Renal cortical epithelial cell (primary cell): ENCODE data around the gene VGLL4. TPM values are rescaled to one million over a fixed set of nuclear protein-coding genes. Genes with fewer than 3 reads are reported as not detected.
"Not testable (repeated sequence)": the region's sequence is repeated elsewhere in the genome, so short reads cannot be mapped to it uniquely, and the experiment has no call there.

ENCODE experiments used
- DNase-seq: peaks from one replicate; pipeline ENCODE4 v3.0.0-alpha.2; 2011; ENCODE audit warnings: low read depth
- total RNA-seq: library from RNA; depleted of rRNA; stranded (reverse); fragments of >200 nt; gene quantifications from 2 replicates; pipeline ENCODE4 v1.2.3, GENCODE V29; 2014

Gene VGLL4
- total RNA-seq, 1 donor from 2014 or later: 67.7 TPM

GRCh38 chr3:11534011-11534792 is 109.5 kb downstream of the VGLL4 start:
- no peak for DNase-seq

- peak; percentile 29 for DNase-seq
Observed at GRCh38 chr3:11532931-11533391, 110.8 kb downstream of the VGLL4 start.

- DNase-seq: no peak
Observed at GRCh38 chr3:11530153-11530721, 113.5 kb downstream of the VGLL4 start.

- no peak for DNase-seq
Observed at GRCh38 chr3:11529281-11529680, 114.4 kb downstream of the VGLL4 start.

GRCh38 chr3:11526121-11526520 is 117.6 kb downstream of the VGLL4 start:
- DNase-seq: not testable (repeated sequence)

- DNase-seq: no peak
Observed at GRCh38 chr3:11523572-11524101, 120.1 kb downstream of the VGLL4 start.

GRCh38 chr3:11522953-11523571 is 120.7 kb downstream of the VGLL4 start:
- no peak for DNase-seq

- DNase-seq: no peak
Observed at GRCh38 chr3:11522398-11522715, 121.4 kb downstream of the VGLL4 start.

- no peak for DNase-seq
Observed at GRCh38 chr3:11521167-11521566, 122.5 kb downstream of the VGLL4 start.

GRCh38 chr3:11517601-11518000 is 126.1 kb downstream of the VGLL4 start:
- DNase-seq: no peak

GRCh38 chr3:11514191-11514821 is 129.4 kb downstream of the VGLL4 start:
- peak; percentile 75 for DNase-seq

- DNase-seq: no peak
Observed at GRCh38 chr3:11513817-11514135, 129.9 kb downstream of the VGLL4 start.

GRCh38 chr3:11513125-11513816 is 130.4 kb downstream of the VGLL4 start:
- not testable (repeated sequence) for DNase-seq

- DNase-seq: not testable (repeated sequence)
Observed at GRCh38 chr3:11511606-11512005, 132.1 kb downstream of the VGLL4 start.

GRCh38 chr3:11510356-11510755 is 133.4 kb downstream of the VGLL4 start:
- DNase-seq: no peak

- no peak for DNase-seq
Observed at GRCh38 chr3:11510001-11510340, 133.7 kb downstream of the VGLL4 start.

- peak; percentile 74 for DNase-seq
Observed at GRCh38 chr3:11509173-11510000, 134.3 kb downstream of the VGLL4 start.

GRCh38 chr3:11508346-11509172 is 135.2 kb downstream of the VGLL4 start:
- no peak for DNase-seq

- DNase-seq: no peak
Observed at GRCh38 chr3:11507719-11508118, 136.0 kb downstream of the VGLL4 start.
